T-helper 2 cell (primary cell): ENCODE measurements around the gene FOXE1.

ENCODE experiments used
- DNase-seq, 5 experiments: peaks; one replicate each; pipeline versions ENCODE4 v3.0.0 to v3.0.0-alpha.2; 2012 to 2022

The FOXE1 gene

GRCh38 chr9:97848480-97849237 lies 4.4 kb upstream of the FOXE1 start:
- DNase-seq, result peak in 1 of 5 experiments; percentile 22

- DNase-seq, result no peak
Measured at GRCh38 chr9:97849980-97850379, 3.0 kb upstream of the FOXE1 start.

GRCh38 chr9:97850746-97851445 lies 2.1 kb upstream of the FOXE1 start:
- DNase-seq, result no peak

GRCh38 chr9:97851446-97851883 lies 1.6 kb upstream of the FOXE1 start:
- no peak for DNase-seq

- no peak for DNase-seq
Measured at GRCh38 chr9:97852001-97852398, 1.0 kb upstream of the FOXE1 start.

GRCh38 chr9:97852399-97853055 lies 499 bp upstream of the FOXE1 start:
- DNase-seq, result no peak

- peak in 4 of 5 experiments; percentile 22 to 85 (median 46) for DNase-seq
Measured at GRCh38 chr9:97853844-97854695, 1.0 kb downstream of the FOXE1 start.

- DNase-seq, result no peak
Measured at GRCh38 chr9:97854696-97855485, 1.9 kb downstream of the FOXE1 start.

GRCh38 chr9:97855486-97855875 lies 2.5 kb downstream of the FOXE1 start:
- DNase-seq, result no peak

- DNase-seq, result no peak
Measured at GRCh38 chr9:97855899-97856298, 2.9 kb downstream of the FOXE1 start.

GRCh38 chr9:97856857-97857605 lies 4.0 kb downstream of the FOXE1 start:
- no peak for DNase-seq

- DNase-seq, result no peak
Measured at GRCh38 chr9:97857606-97858392, 4.8 kb downstream of the FOXE1 start.

- DNase-seq, result no peak
Measured at GRCh38 chr9:97858393-97858713, 5.3 kb downstream of the FOXE1 start.

GRCh38 chr9:97858826-97859225 lies 5.8 kb downstream of the FOXE1 start:
- DNase-seq, result no peak

- no peak for DNase-seq
Measured at GRCh38 chr9:97859346-97859745, 6.3 kb downstream of the FOXE1 start.

GRCh38 chr9:97860451-97861147 lies 7.6 kb downstream of the FOXE1 start:
- no peak for DNase-seq

GRCh38 chr9:97861148-97861475 lies 8.1 kb downstream of the FOXE1 start:
- no peak for DNase-seq

- DNase-seq, result no peak
Measured at GRCh38 chr9:97863314-97863713, 10.3 kb downstream of the FOXE1 start.

GRCh38 chr9:97864396-97864795 lies 11.4 kb downstream of the FOXE1 start:
- no peak for DNase-seq

GRCh38 chr9:97866300-97866699 lies 13.3 kb downstream of the FOXE1 start:
- no peak for DNase-seq
